Kidney glomerular epithelial cell (primary cell): Measurements from ENCODE around the gene DLAT.
"Not testable (repeated sequence)": the region's sequence is repeated elsewhere in the genome, so short reads cannot be mapped to it uniquely, and the experiment has no call there.

Experiments
- DNase-seq: peaks from one replicate; lab custom pipeline; 2025; lab: John Stamatoyannopoulos, UW

DLAT gene

GRCh38 chr11:112024773-112025678 lies at the start of gene DLAT:
TSS of gene DLAT (plus strand) at chr11:112025408. CDS start at chr11:112025473, 65 bp downstream.
- DNase-seq: peak; percentile 75

- no peak for DNase-seq
Measured at GRCh38 chr11:111976119-111976766, 49.0 kb upstream of the DLAT start.

GRCh38 chr11:111976767-111977145 lies 48.5 kb upstream of the DLAT start:
- no peak for DNase-seq

GRCh38 chr11:111977146-111978027 lies 47.8 kb upstream of the DLAT start:
- DNase-seq: no peak

- peak; percentile 70 for DNase-seq
Measured at GRCh38 chr11:111978028-111978771, 47.0 kb upstream of the DLAT start.

- DNase-seq: no peak
Measured at GRCh38 chr11:111980062-111980461, 45.1 kb upstream of the DLAT start.

GRCh38 chr11:111981270-111981669 lies 43.9 kb upstream of the DLAT start:
- no peak for DNase-seq

- peak; percentile 55 for DNase-seq
Measured at GRCh38 chr11:111982019-111982464, 43.2 kb upstream of the DLAT start.

- DNase-seq: no peak
Measured at GRCh38 chr11:111982541-111983186, 42.5 kb upstream of the DLAT start.

GRCh38 chr11:111983187-111983986 lies 41.8 kb upstream of the DLAT start:
- DNase-seq: peak; percentile 58

- DNase-seq: no peak
Measured at GRCh38 chr11:111986589-111986988, 38.6 kb upstream of the DLAT start.

- no peak for DNase-seq
Measured at GRCh38 chr11:111990381-111990780, 34.8 kb upstream of the DLAT start.

- no peak for DNase-seq
Measured at GRCh38 chr11:111992206-111992855, 32.9 kb upstream of the DLAT start.

- no peak for DNase-seq
Measured at GRCh38 chr11:111996129-111996528, 29.1 kb upstream of the DLAT start.

- not testable (repeated sequence) for DNase-seq
Measured at GRCh38 chr11:111996669-111997068, 28.5 kb upstream of the DLAT start.

- DNase-seq: no peak
Measured at GRCh38 chr11:111999111-111999510, 26.1 kb upstream of the DLAT start.

- DNase-seq: no peak
Measured at GRCh38 chr11:112000703-112001102, 24.5 kb upstream of the DLAT start.

- no peak for DNase-seq
Measured at GRCh38 chr11:112002491-112003216, 22.6 kb upstream of the DLAT start.

GRCh38 chr11:112004389-112004788 lies 20.8 kb upstream of the DLAT start:
- no peak for DNase-seq
